GM21360 (cell line): ENCODE results near the gene PCDHA9.

ENCODE experiments used
- ATAC-seq: cut with Tn5 transposase; IDR thresholded peaks from one replicate; pipeline ENCODE4 v1.9.1; 2021; ENCODE audit warnings: mild to moderate bottlenecking, moderate library complexity; ENCODE audit not compliant: unreplicated experiment

PCDHA9 gene

GRCh38 chr5:140877262-140877581 lies 29.0 kb downstream of the PCDHA9 start:
- no peak for ATAC-seq

- no peak for ATAC-seq
Observed at GRCh38 chr5:140881889-140882590, 33.9 kb downstream of the PCDHA9 start, which contains the start of gene PCDHA13. TSS of gene PCDHA13 (plus strand) at chr5:140882124. CDS start at chr5:140882269, 145 bp downstream.

GRCh38 chr5:140882591-140882899 lies 34.4 kb downstream of the PCDHA9 start:
- no peak for ATAC-seq

- ATAC-seq: no peak
Observed at GRCh38 chr5:140883373-140883772, 35.2 kb downstream of the PCDHA9 start.

- ATAC-seq: no peak
Observed at GRCh38 chr5:140883927-140884697, 35.9 kb downstream of the PCDHA9 start.
